Measurements from ENCODE around the gene PTPN14. TPM values are rescaled to one million over a fixed set of nuclear protein-coding genes. Genes with fewer than 3 reads are reported as not detected.
A peak's percentile ranks its signal among the peaks of the same experiment; 100 is the strongest.

PTPN14 gene
- total and polyA plus RNA-seq, 2 of the 8 experiments (the other 6 are each of a cell fraction or from before 2014, with no cell fraction given), result 14.4 to 93.6 TPM

GRCh38 chr1:214438075-214438474 is 113.3 kb downstream of the PTPN14 start:
- Histone ChIP-seq H3K79me1 (ENCODE audit: low read depth, low read length) (no peaks in the 10 kb centered on the region; the same call in 1 of the 2 replicates), H3K9me3 (ENCODE audit: insufficient read depth in 2 of 2, low read depth in 1 of 2, low read length in 1 of 2) (no peaks in the 10 kb centered on the region), H4K20me1 (replicated peaks in 1 of 2; ENCODE audit: control insufficient read depth in 1 of 2, insufficient read depth in 2 of 2, low read length in 2 of 2) (no peaks in the 10 kb centered on the region), H3K4me1 (replicated peaks in 1 of 4; ENCODE audit: control insufficient read depth in 3 of 4, insufficient read depth in 4 of 4, low read length in 3 of 4) (peaks cover 2 to 30% (median 18%) of the 10 kb centered on the region in 4 experiments; a peak in 5 of 7 replicates), H3K4ac (replicated peaks; ENCODE audit: insufficient read length, low read depth, low read length) (peak overlapping the region; percentile 84), H2AK5ac (ENCODE audit: low read depth, low read length) (peak overlapping the region; percentile 56; the same call in 1 of the 2 replicates), H3K4me2 (ENCODE audit: insufficient read depth in 1 of 2, low read depth in 2 of 2, low read length in 2 of 2) (no peak overlapping the region), H2BK120ac (replicated peaks; ENCODE audit: low read depth, low read length) (peak overlapping the region; percentile 4), H3K27me3 (replicated peaks in 1 of 4; ENCODE audit: control insufficient read depth in 3 of 4, extremely low read depth in 1 of 4, insufficient read depth in 3 of 4, low read length in 3 of 4) (no peaks in the 10 kb centered on the region; a peak in 1 of 7 replicates), H2BK12ac (ENCODE audit: low read depth, low read length) (peak overlapping the region; percentile 91), H4K5ac (ENCODE audit: insufficient read length, low read depth, low read length) (no peak overlapping the region), H3K23ac (ENCODE audit: insufficient read length) (no peak overlapping the region), H3K14ac (ENCODE audit: insufficient read length) (no peak overlapping the region), H3K79me2 (ENCODE audit: control insufficient read depth in 1 of 2, insufficient read depth in 2 of 2, low read length in 2 of 2) (0 out of 4 replicates have a peak, but pooled peaks cover 0 to under 1% of the 10 kb centered on the region in 2 experiments), H3K56ac (replicated peaks; ENCODE audit: insufficient read length, low read depth, low read length) (peak overlapping the region; percentile 37), H3K36me3 (ENCODE audit: control insufficient read depth in 2 of 4, insufficient read depth in 4 of 4, low read length in 3 of 4) (no peaks in the 10 kb centered on the region), H3K18ac (ENCODE audit: extremely low read depth, low read length) (no peak overlapping the region), H2BK15ac (ENCODE audit: low read length) (no peak overlapping the region; the same call in 1 of the 2 replicates), H2AFZ (ENCODE audit: low read length) (no peak overlapping the region), H3K9ac (replicated peaks in 1 of 4; ENCODE audit: extremely low read depth in 1 of 4, low read depth in 3 of 4, low read length in 3 of 4) (no peak overlapping the region), H3K27ac (ENCODE audit: low read depth, low read length) (no peak overlapping the region), H2BK20ac (ENCODE audit: low read length) (no peak overlapping the region), H2BK5ac (ENCODE audit: low read depth, low read length) (peak overlapping the region; percentile 85; the same call in 1 of the 2 replicates), H4K91ac (replicated peaks; ENCODE audit: insufficient read length, low read length) (peak overlapping the region; percentile 96), H4K8ac (ENCODE audit: extremely low read depth, insufficient read depth, low read length) (no peak overlapping the region; the same call in 1 of the 2 replicates), H3K23me2 (ENCODE audit: low read depth, low read length) (no peaks in the 10 kb centered on the region), H3K4me3 (ENCODE audit: extremely low read depth in 1 of 4, insufficient read depth in 2 of 4, low read depth in 3 of 4, low read length in 4 of 4) (no peak overlapping the region)
- FAIRE-seq, result no peak
- no peak for TF ChIP-seq NRF1 (IDR thresholded peaks at IDR 0.05; ENCODE audit: low read depth, low read length)
- TF ChIP-seq TBP (IDR thresholded peaks at IDR 0.05; ENCODE audit: low read depth, low read length), result no peak
- no peak for TF ChIP-seq KDM4A (IDR thresholded peaks at IDR 0.05; ENCODE audit: low read depth, low read length, severe bottlenecking)
- no peak for TF ChIP-seq RFX5 (IDR thresholded peaks at IDR 0.05; ENCODE audit: borderline replicate concordance, low read depth, low read length)
- no peak for TF ChIP-seq GABPA (IDR thresholded peaks at IDR 0.05; ENCODE audit: borderline replicate concordance, insufficient read depth, low read length)
- no peak for TF ChIP-seq HDAC2 (IDR thresholded peaks at IDR 0.05; ENCODE audit: borderline replicate concordance in 1 of 2, low read depth in 2 of 2, low read length in 2 of 2)
- TF ChIP-seq YY1 (IDR thresholded peaks at IDR 0.05; ENCODE audit: low read depth, low read length), result no peak
- no peak for TF ChIP-seq FOSL1 (IDR thresholded peaks at IDR 0.05; ENCODE audit: insufficient read depth, low read depth, low read length)
- no peak for TF ChIP-seq KDM5A (IDR thresholded peaks at IDR 0.05; ENCODE audit: low read length)
- TF ChIP-seq E2F6 (IDR thresholded peaks at IDR 0.05), result no peak
- TF ChIP-seq SIN3A (conservative IDR thresholded peaks at IDR 0.05 in 1 of 2, IDR thresholded peaks at IDR 0.05 in 1 of 2; ENCODE audit: low read depth in 1 of 2, low read length in 2 of 2), result no peak
- CTCF ChIA-PET (ENCODE audit: partially characterized antibody), result interaction anchor here (1.2 to 1.5 kb wide), 2 partner anchors 30 to 49 kb away, joined by 3 to 5 read pairs; no protein-coding TSS in a partner anchor
- DNase-seq (ENCODE audit: low read depth in 1 of 2, low spot score in 2 of 2), result no peak
- 57% methylated on average over 1 of the region's 6 CpGs; no CpG with 5 or more reads in 1 of the 2 experiments for WGBS, 2 experiments (ENCODE audit: extremely low coverage in 1 of 2, insufficient coverage in 1 of 2, insufficient read length in 1 of 2, insufficient replicate concordance in 2 of 2, low coverage in 1 of 2, low lambda C conversion rate in 2 of 2, missing lambda C conversion rate in 1 of 2)
- POLR2A ChIA-PET (ENCODE audit: partially characterized antibody), result interaction anchor here (1.9 kb wide), 1 partner anchor 10 kb away, joined by 5 read pairs; no protein-coding TSS in a partner anchor
